Smooth muscle cell of the brain vasculature (primary cell): ENCODE data around the gene CHRNA1.

Experiments used
- DNase-seq: peaks from one replicate; pipeline ENCODE4 v3.0.0-alpha.2; 2012; ENCODE audit warnings: low read depth, low spot score

CHRNA1 gene

GRCh38 chr2:174760845-174761473, 3.3 kb downstream of the CHRNA1 start:
- DNase-seq, result no peak

- no peak for DNase-seq
These were observed 4.7 kb downstream of the CHRNA1 start for GRCh38 chr2:174759381-174760065.

GRCh38 chr2:174756743-174757142, 7.5 kb downstream of the CHRNA1 start:
- DNase-seq, result no peak

GRCh38 chr2:174753038-174753633, 11.1 kb downstream of the CHRNA1 start:
- DNase-seq, result no peak

GRCh38 chr2:174752403-174753037, 11.8 kb downstream of the CHRNA1 start:
- DNase-seq, result no peak

- no peak for DNase-seq
These were observed 13.3 kb downstream of the CHRNA1 start for GRCh38 chr2:174750923-174751441.

GRCh38 chr2:174749793-174750192, 14.5 kb downstream of the CHRNA1 start:
- no peak for DNase-seq

- no peak for DNase-seq
These were observed 15.3 kb downstream of the CHRNA1 start for GRCh38 chr2:174748948-174749347.

- DNase-seq, result no peak
These were observed 19.1 kb downstream of the CHRNA1 start for GRCh38 chr2:174745142-174745541.

- DNase-seq, result no peak
These were observed 20.2 kb downstream of the CHRNA1 start for GRCh38 chr2:174744111-174744510.

- no peak for DNase-seq
These were observed 23.6 kb downstream of the CHRNA1 start for GRCh38 chr2:174740721-174741120.

GRCh38 chr2:174738841-174739240, 25.4 kb downstream of the CHRNA1 start:
- no peak for DNase-seq

GRCh38 chr2:174731546-174731945, 32.7 kb downstream of the CHRNA1 start:
- DNase-seq, result no peak

GRCh38 chr2:174730698-174731018, 33.6 kb downstream of the CHRNA1 start:
- no peak for DNase-seq

- no peak for DNase-seq
These were observed 34.2 kb downstream of the CHRNA1 start for GRCh38 chr2:174729797-174730697.

- no peak for DNase-seq
These were observed 36.2 kb downstream of the CHRNA1 start for GRCh38 chr2:174728096-174728495.

- no peak for DNase-seq
These were observed 38.1 kb downstream of the CHRNA1 start for GRCh38 chr2:174726212-174726611.

- no peak for DNase-seq
These were observed 41.2 kb downstream of the CHRNA1 start for GRCh38 chr2:174722942-174723592.

GRCh38 chr2:174719016-174719415, 45.3 kb downstream of the CHRNA1 start:
- DNase-seq, result no peak

GRCh38 chr2:174718591-174718990, 45.7 kb downstream of the CHRNA1 start:
- DNase-seq, result no peak

GRCh38 chr2:174717916-174718315, 46.4 kb downstream of the CHRNA1 start:
- no peak for DNase-seq
